CD4-positive, alpha-beta T cell treated with Interleukin-21 for 1 hour (primary cell): ENCODE results near the gene PAFAH1B2.
"Not testable (repeated sequence)": the region's sequence is repeated elsewhere in the genome, so short reads cannot be mapped to it uniquely, and the experiment has no call there.

Experiments
- DNase-seq: peaks from one replicate; pipeline ENCODE4 v3.0.0-alpha.2; 2020

Gene PAFAH1B2, protein sequence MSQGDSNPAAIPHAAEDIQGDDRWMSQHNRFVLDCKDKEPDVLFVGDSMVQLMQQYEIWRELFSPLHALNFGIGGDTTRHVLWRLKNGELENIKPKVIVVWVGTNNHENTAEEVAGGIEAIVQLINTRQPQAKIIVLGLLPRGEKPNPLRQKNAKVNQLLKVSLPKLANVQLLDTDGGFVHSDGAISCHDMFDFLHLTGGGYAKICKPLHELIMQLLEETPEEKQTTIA

DNA sequence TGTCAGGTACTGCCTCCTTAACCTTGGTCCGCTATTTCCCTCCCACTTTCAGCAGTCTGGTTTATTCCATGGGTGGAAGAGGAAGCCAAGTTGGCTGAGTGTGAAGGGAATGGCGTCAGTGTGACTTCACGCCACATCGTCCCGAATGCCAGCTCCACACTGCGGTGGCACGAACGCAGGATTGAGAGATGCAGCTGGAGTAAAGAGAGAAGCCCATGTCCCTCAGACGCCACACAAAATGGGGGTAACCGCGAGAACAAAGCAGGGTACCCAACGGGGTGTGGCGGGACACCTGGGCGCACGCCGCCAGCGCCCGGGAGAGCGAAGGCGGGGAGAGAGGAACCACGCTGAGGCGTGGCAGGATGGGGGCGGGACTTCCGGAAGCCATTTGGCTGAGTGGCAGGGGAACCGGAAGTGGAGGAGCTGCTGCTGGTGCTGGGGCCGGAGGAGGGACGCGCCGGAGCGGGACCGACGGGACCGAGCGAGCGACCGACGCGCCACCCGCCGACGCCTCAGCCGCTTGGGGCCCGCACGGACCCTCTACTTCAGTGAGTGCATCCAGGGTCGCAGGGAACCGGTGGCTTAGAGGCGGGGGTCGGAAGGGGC lies at the start of gene PAFAH1B2:
PAFAH1B2 (plus strand) TSS at position 417 of the 606 bp plus-strand sequence. CDS start 8,161 bp downstream, outside the sequence.
- peak; percentile 95 for DNase-seq

DNA sequence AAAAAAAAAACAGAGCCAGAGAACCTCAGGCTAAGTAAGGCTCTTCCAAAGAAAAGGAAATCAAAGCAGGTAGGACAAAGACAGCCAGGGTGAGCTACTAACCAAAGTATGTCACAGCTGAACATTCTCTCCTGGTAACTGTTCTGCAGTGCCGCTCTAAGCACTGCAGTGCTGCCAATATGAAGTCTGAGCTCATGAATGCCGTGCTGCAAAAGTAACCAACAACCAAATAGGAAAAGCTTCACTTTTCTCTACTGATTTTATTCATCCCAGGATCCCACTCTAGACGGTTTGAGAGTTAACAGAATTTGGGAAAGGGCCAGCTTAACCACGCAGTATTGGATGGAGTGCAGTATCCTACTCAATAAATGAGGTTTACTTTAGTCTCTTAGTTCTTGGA lies 49.3 kb upstream of the PAFAH1B2 start:
- DNase-seq = no peak

DNA sequence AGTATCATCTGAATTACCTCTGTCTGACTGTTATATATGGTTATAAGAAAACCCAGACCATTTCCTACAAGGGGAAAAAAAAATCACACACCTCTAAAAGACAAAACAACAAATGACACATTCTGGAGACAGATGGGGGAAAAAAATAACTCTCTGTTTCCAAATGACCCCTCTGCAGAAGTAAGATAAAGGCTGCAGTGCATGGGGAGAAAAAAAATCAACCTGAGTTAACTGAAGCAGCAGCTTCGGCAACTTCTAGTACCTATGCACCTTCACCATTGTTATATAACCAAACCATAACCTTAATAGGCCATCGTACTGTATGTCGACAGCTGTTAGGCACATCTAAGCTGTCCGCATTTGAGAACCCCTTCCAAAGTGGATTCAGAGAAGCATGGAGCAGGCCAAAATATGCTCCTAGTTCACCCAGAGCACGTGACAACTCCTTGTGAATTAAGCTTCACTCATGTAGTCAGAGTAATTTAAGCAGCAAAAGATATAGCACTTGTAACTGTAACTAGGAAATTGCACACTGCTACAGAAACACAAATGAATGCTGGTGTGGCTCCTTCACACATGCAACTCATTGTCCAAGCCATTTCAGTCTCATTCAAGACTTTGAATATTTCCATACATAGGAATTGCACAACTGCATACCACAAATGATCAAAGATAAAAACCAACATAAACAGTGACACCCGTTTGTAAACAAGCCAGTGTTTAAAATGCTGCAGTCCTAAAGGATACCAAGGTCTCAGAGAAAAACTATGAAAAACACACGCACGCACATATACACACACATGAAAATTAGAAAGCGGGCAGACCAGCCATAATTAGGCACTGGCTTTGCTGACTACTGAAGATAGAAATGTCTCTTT lies 48.6 kb upstream of the PAFAH1B2 start:
- peak; percentile 45 for DNase-seq

DNA sequence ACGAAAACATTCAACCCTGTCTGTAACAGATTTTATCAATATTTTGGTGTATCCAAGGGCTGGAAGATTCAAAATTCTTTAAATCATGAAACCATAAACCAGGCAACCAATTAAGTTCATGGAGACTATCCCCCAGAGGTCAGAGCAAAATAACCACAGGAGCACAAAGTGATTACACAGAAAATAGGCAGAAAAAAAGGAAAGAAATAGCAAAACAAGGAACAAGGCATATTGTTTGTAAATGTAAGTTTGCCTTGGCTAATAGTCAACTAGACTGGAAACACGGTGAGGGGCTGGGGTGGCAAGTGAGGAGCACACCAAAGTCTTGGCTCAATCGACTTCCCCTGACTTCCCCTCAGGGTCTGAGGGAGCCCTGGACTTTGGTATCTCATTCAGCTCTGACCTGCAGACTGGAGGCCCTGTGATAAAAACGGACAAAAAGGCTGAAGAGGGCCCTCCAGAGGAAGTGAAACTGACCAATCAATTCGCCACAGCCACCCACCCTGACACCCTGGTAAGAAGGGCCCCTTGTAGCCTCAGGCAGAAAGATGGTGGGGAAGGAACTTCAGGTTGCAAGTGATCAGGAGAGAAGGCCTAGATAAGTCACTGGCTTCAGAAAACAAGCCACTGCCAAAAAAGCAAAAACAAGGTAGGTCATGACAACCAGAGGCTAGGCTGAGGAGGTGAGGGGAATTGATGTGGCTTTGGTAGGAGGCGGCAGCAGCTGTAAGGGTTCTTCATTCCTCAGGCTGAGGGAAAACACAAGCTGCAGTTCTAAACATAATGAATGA lies 47.7 kb upstream of the PAFAH1B2 start:
- peak; percentile 76 for DNase-seq

DNA sequence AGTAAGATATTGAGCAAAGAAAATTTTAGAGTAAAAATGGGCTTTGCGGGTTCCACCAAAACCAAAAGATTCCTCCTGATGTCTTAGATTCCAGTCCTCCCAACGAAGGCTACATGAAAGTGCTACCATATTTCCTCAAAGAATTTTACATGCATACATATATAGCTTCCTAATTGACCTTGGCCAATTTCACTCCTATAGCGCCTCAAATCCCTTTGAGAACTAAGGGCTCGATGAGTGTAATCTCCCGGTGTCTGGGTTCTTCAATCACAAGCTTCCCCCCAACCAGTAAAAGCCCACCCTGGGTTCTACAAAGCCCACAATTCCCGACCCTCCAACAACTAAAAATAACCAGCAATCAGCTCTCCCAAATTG lies 47.1 kb upstream of the PAFAH1B2 start:
- DNase-seq = no peak

DNA sequence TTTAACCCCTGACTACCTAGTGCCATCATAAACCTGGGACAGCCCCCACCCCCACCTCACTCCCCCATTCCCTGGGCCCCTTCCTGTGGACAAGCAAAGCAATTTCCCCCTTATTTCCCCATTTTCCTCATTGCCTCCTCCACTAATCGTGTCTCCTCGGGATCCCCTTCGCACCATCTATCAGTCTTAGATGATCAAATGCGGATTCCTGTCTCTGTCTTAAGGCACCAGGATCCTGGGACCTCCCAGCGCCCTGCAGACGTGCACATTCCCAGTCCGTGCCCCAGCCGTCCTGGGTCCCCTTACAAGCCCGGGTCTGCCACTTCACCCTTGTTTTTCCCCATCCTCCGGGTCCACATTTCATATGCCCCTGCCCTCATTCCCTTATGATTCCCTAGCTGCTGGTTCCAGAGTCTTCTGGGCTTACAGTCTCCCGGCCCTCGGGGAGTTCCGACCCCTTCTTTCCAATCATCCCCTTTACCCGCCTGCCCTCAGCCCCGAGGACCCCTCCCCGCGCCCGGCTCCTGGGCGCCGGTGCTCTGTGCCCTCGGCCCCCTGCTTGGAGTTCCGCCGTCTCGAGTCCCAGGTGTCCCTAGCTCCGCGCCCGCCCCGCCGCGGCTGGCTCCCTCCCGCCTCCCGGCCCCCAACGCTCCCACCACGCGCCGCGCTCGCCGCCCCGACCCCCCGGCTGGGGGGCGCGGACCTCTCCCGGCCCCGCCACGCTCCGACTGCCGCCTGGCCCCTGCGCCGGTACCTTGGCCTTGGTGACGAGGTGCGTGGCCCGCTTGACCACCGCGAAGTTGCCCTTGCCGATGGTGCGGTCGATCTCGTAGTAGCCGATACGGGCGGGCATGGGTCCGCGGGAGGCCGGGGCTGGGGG lies 46.5 kb upstream of the PAFAH1B2 start:
- DNase-seq = peak; percentile 36

DNA sequence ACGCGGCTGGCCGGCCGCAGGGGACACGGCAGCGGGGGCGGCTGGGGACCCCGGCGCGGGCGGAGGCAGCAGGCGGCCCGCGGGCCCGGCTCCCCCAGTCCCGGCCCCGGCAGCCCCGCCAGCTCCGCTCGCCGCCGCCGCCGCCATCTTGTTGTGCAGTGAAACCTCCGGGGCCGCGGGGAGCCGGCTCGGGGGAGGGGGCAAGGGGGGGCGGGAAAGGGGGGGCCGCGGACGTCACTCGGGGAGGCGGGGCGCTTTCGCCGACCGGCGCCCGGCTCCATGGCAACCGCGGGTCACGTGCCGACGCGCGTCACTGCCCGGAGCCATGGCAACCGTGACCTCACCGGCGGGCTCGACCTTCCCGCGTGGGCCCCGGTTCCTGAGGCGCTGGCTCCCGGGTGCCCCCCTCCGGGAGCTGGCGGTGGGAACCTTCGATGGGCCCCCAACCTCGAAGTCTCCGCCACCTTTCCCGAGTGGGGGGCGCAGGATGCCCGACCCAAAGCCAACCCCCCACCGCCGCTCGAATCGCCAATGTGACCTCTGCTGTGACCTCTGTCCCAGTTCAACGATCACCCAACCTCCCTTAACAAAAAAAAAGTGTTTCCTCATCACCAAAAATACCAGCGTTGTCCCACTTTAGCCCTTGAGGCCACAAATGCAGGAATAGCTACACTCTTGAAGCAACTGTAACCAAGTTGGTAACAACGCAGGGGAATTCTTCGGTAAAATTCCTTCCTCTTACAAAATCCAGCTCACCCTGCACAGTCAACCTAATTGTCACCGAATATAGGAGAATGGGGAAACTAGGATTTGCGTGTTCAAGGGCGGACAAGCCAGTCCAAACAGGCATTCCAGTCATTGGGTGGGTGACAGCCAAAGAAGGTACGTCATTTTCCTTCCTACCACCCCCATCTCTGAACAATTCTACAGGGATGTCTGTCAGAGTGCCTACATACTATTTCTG lies 45.5 kb upstream of the PAFAH1B2 start, which contains the start of gene SIK3:
SIK3 (minus strand) TSS at position 160 of the 964 bp plus-strand sequence; CDS start at position 147, 13 bp downstream.
- peak; percentile 95 for DNase-seq

DNA sequence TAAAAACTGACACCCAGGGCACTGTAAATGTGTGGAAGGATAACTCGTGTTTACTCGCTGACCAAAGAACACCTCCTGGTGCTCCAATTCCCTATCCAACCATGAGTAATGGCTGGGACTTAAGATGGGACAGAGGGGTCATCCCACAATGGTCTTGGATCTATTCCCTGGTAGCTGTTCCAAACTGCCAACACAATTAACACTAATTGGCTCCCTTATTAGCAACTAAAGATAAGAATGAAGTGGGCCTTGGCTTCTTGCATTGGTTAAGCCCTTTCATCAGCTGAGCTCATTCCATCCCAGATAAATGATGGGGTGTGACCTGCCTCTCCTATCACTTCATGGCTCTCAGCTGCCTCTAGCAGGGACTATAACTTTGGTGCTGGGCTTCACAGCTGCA lies 44.4 kb upstream of the PAFAH1B2 start:
- DNase-seq = no peak

DNA sequence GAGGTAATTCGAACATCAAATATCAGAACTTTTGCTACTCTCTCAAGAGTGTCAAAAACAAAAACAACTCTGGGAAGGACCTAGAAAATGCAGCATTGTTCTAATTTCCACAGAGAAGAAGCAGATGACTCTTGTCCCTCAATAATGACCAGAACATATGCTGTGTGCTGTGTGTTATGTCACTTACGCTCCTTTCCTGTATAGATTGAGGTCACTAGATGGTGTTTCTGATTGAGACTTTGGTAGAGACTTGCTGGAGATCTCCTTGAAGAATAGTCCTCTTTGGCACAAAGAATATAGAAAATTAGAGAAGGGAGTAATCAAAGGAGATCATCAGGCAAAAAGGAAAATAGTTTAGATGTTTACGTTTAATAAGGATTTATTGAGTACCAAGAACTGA lies 43.5 kb upstream of the PAFAH1B2 start:
- DNase-seq = no peak

DNA sequence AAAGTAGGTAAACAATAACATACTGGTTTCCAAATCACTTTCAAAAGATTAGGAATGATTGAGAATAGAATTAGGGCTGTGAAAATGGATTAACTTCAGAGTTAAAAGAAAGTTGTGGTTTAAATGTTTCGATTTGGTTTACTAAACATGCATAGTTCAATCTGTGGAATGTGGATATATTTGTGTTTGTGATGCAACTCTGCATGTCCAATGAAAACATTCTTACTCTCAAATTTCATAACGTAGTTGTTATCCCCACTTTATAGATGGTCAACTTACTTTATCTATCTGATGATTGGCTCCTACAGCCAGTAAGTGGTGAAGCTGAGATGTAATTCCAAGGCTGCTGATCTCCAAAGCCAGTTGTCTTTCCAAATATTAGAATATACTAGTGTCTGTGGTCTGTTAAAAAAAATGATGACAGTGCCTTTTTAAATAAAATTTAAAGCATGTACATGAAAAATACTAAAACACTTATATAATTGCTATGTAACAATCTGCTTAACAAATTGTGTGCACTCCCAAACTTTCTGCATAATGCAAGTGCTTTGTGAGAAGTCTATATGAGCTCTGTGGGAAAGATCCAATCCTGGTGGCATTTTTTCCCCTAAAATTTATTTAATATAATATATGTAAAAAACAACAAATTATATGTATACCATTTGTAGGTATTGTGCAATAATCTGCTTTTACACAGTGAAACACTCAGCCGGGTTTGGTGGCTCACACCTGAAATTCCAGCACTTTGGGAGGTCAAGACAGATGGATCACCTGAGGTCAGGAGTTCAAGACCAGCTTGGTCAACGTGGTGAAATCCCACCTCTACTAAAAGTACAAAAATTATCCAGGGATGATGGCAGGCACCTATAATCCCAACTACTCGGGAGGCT lies 36.1 kb upstream of the PAFAH1B2 start:
- DNase-seq = no peak

DNA sequence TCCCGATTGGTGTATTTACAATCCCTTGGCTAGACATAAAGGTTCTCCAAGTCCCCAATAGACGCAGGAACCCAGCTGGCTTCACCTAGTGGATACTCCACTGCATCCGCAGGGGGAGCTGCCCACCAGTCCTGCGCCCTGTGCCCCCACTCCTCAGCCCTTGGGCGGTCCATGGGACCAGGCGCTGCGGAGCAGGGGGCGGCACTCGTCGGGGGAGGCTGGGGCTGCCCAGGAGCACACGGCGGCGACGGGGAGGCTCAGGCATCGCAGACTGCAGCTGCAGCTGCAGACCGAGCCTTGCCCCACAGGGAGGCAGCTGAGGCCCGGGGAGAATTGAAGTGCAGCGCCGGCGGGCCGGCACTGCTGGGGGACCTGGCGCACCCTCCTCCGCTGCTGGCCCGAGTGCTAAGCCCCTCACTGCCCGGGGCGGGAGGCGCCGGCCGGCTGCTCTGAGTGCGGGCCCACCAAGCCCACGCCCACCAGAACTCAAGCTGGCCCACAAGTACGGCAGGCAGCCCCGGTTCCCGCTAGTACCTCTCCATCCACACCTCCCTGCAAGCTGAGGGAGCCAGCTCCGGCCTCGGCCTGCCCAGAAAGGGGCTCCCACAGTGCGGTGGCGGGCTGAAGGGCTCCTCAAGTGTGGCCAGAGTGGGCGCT lies 33.7 kb upstream of the PAFAH1B2 start:
- DNase-seq = no peak

DNA sequence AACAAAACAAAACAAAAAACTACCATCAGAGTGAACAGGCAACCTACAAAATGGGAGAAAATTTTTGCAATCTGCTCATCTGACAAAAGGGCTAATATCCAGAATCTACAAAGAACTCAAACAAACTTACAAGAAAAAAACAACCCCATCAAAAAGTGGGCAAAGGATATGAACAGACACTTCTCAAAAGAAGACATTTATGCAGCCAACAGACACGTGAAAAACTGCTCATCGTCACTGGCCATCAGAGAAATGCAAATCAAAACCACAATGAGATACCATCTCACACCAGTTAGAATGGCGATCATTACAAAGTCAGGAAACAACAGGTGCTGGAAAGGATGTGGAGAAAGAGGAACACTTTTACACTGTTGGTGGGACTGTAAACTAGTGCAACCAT lies 31.6 kb upstream of the PAFAH1B2 start:
- not testable (repeated sequence) for DNase-seq

DNA sequence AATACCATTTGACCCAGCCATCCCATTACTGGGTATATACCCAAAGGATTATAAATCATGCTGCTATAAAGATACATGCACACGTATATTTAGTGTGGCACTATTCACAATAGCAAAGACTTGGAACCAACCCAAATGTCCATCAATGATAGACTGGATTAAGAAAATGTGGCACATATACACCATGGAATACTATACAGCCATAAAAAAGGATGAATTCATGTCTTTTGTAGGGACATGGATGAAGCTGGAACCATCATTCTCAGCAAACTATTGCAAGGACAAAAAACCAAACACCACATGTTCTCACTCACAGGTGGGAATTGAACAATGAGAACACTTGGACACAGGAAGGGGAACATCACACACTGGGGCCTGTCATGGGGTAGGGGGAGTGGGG lies 31.1 kb upstream of the PAFAH1B2 start:
- not testable (repeated sequence) for DNase-seq

DNA sequence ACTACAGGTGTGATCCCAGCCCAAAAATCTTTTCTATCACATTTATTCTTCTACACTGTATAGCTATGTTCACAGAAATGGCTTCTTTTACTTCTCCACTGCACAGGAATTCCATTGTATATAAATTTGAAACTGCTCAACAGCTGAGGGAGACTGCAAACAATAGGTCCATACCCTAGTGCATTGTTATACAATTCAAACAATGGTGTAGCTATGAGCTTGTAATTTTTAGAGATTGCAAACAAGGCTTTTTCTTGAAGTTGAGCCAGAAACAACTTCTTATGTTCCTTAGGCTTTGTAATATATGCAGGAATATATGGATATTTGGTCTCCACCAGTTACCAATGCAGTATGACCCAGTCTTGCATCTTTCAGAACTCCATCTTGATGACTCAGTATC lies 26.4 kb upstream of the PAFAH1B2 start:
- no peak for DNase-seq

DNA sequence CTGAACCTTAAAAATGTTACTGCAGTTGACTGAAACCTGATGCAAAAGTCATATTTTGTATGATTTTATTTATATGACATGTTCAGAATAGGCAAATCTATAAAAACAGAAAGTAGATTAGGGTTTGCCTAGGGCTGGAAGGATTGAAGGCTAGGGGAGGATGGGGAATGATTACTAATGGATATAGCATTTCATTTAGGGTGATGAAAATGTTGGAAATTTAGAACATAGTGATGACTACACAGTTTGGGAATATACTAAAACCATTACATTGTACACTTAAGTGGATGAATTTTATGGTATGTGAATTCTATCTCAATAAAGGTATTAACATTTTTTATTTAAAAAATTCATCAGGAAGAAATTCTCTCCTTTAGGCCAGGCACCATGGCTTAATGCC lies 22.9 kb upstream of the PAFAH1B2 start:
- DNase-seq = no peak

DNA sequence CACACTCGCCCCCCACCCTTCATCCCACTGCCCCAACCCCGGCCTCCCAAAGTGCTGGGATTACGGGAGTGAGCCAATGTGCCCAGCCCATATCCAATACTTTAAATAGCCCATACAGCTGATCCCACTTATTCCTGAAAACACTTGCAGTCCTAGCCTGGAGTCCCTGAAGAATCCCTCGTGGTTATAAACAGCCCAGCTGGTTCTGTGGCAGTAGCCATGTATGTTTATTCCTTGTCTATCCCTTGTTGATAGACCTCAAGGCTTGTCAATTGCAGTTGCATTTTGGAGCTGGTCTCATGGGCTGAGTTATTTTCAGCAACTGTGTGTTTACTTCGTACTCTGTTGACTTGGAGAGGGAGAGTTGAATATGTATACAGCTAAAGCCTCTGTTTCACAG lies 21.5 kb upstream of the PAFAH1B2 start:
- DNase-seq = no peak

DNA sequence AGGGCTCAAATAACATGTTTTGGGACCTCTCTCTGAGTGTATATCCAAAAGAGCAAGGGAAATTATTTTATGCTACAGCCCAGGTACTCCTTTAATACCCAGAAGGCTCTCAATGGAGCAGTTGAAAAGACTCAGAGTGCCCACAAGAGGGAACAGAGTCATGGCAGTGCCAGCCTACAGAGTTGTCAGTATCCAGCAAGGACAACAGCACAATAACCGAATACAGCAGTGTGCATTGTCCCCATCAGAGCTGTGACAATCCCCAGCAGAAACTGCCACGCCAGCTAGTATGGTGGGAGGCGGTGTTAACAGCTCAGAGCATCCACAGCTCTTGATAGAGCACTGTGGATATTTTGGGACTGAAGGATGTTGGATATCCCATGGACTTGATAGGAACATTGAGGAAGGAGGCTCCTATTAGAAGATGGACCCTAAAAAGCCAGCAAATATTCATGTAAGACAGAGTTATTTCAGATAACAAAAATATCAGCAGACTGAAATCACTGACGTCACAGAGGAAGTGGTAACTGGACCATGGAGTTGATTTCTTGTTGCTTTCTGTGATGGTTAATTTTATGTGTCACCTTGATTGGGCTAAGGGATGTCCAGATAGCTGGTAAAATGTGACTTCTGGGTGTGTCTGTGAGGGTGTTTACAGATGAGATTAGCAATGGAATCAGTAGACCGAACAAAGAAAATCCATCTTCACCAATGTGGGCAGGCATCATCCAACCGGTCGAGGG lies 17.7 kb upstream of the PAFAH1B2 start:
- no peak for DNase-seq

DNA sequence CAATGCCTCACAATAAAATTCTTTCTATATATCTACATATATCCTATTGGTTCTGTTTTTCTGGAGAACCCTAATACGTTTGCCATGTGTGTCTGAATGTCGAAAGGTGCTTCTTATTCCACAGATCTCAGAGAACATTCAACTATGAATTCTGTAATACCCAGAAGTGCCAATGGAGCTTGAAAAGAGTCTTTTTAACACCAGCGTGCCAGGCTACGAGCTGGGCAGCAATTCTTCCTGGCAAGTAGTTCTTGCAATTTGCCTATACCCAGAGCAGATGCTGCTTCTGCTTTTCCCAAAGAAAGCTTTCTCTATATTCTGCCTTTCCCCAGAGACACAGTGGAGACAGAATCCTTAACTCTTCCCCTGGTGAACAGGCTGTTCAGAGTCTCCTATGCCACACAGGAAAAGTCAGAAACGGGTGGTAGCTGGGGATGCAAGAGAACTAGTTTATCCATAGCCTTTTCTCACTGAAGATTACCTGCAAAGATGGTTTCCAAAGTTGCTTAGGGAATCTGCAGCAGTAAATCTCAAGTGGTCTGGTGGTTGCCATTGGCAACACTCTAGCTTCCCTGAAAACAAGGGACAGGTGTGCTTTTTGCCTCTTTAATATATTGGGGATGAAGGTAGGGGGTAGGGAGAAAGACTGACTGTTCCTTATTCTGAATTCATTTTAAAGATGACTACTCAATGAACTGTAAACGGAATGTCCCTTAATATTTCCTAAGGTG lies 16.8 kb upstream of the PAFAH1B2 start:
- DNase-seq = no peak
